Adrenal gland (tissue), 5 donors: Measurements from ENCODE around the gene ERAP2.

Experiments used
- POLR2A ChIP-seq, 2 donors: fragments of 450-650 bp; IDR thresholded peaks; one replicate each; pipeline ENCODE4 v1.6.1; 2017; ENCODE audit warnings: antibody characterized with exemption in 2 of 2, mild to moderate bottlenecking in 2 of 2, moderate library complexity in 1 of 2
- TF ChIP-seq, protein P1 (sequence below), 6 experiments: fragments of 450-650 bp in 4 of 6; fragments of 200-600 bp in 2 of 6; sonication (generic) in 1 of 6; IDR thresholded peaks; 1 replicate in 5 of 6; 2 replicates in 1 of 6; pipeline versions ENCODE4 v1.5.1 to v1.8.0; 2016 to 2021; ENCODE audit warnings: antibody characterized with exemption in 6 of 6, mild to moderate bottlenecking in 2 of 6, moderate library complexity in 1 of 6
- donor health status: DM: no; HTN: no; CAD: no.

DNA sequence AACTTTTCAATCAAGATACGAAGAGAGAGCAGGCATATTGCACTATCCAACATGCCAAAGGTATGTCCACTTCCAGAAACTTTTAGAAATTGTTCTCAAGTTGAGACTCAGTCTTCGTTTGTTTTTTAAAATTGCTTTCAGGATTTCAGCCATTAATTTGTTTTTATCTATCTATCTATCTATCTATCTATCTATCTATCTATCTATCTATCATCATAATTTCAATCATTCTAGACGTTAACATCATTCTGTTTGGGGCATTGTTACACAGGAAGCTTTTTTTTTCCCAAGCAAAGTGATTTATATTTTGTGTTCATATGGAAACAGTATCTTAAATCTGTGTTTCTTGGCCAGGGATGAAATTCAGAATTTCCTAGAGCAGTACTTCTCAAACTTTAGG lies 7.6 kb downstream of the ERAP2 start:
- TF ChIP-seq, protein P1, sequence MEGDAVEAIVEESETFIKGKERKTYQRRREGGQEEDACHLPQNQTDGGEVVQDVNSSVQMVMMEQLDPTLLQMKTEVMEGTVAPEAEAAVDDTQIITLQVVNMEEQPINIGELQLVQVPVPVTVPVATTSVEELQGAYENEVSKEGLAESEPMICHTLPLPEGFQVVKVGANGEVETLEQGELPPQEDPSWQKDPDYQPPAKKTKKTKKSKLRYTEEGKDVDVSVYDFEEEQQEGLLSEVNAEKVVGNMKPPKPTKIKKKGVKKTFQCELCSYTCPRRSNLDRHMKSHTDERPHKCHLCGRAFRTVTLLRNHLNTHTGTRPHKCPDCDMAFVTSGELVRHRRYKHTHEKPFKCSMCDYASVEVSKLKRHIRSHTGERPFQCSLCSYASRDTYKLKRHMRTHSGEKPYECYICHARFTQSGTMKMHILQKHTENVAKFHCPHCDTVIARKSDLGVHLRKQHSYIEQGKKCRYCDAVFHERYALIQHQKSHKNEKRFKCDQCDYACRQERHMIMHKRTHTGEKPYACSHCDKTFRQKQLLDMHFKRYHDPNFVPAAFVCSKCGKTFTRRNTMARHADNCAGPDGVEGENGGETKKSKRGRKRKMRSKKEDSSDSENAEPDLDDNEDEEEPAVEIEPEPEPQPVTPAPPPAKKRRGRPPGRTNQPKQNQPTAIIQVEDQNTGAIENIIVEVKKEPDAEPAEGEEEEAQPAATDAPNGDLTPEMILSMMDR (IDR thresholded peaks at IDR 0.05) = no peak
- no peak for TF ChIP-seq POLR2A (IDR thresholded peaks at IDR 0.05)
